Activated CD8-positive, alpha-beta T cell treated with anti-CD3 and anti-CD28 coated beads, Interleukin-2, amount 10 ng/mL, durations not matched to agents 7 days and 5 days (primary cell): ENCODE data around the gene RABGEF1. TPM values are rescaled to one million over a fixed set of nuclear protein-coding genes. Genes with fewer than 3 reads are reported as not detected.
A peak's percentile ranks its signal among the peaks of the same experiment; 100 is the strongest.
"Not testable (repeated sequence)": the region's sequence is repeated elsewhere in the genome, so short reads cannot be mapped to it uniquely, and the experiment has no call there.

Source experiments
- ATAC-seq: fragments of 150-1000 bp; cut with Tn5 transposase; one replicate; pipeline ENCODE4 v1.10.0; 2021; ENCODE audit warnings: moderate library complexity
- CTCF ChIA-PET: fragments of 350-600 bp; sonication (Branson Sonifier 250); formaldehyde crosslinking; loops from one replicate; lab custom pipeline; 2021; ENCODE audit warnings: antibody characterized with exemption; lab: Charles Lee
- POLR2A ChIA-PET: fragments of 350-600 bp; sonication (Branson Sonifier 250); formaldehyde crosslinking; loops from one replicate; lab custom pipeline; 2021; ENCODE audit warnings: antibody characterized with exemption; lab: Charles Lee
- DNase-seq: peaks from one replicate; pipeline ENCODE4 v3.0.0-alpha.2; 2020
- H3K27ac Mint-ChIP-seq: one replicate; pipeline ENCODE4 v1.8.0; 2021; ENCODE audit warnings: mild to moderate bottlenecking, mixed read lengths
- H3K27me3 Mint-ChIP-seq: one replicate; pipeline ENCODE4 v1.8.0; 2021; ENCODE audit warnings: low read depth, mixed read lengths
- H3K36me3 Mint-ChIP-seq: one replicate; pipeline ENCODE4 v1.8.0; 2021; ENCODE audit warnings: low read depth, mixed read lengths
- H3K4me1 Mint-ChIP-seq: one replicate; pipeline ENCODE4 v1.8.0; 2021; ENCODE audit warnings: low read depth, mixed read lengths
- H3K4me3 Mint-ChIP-seq: one replicate; pipeline ENCODE4 v1.8.0; 2021; ENCODE audit warnings: mild to moderate bottlenecking, mixed read lengths
- H3K9me3 Mint-ChIP-seq: one replicate; pipeline ENCODE4 v1.8.0; 2022; ENCODE audit warnings: mixed read lengths; ENCODE audit not compliant: insufficient read depth
- total RNA-seq, 2 experiments: library from RNA; stranded (reverse); gene quantifications; one replicate each; pipeline ENCODE4 v1.2.3, GENCODE V29; 2021

Gene RABGEF1
- total RNA-seq, 2 experiments from 2014 or later, result 23.2 to 23.8 TPM

GRCh38 chr7:66736892-66737291 lies 3.6 kb upstream of the RABGEF1 start:
- Mint-ChIP-seq H3K36me3 (peaks cover 28% of the 10 kb centered on the region), H3K4me1 (peaks cover 14% of the 10 kb centered on the region), H3K27ac (peak overlapping the region; percentile 20), H3K27me3 (no peaks in the 10 kb centered on the region), H3K9me3 (no peaks in the 10 kb centered on the region), H3K4me3 (no peak overlapping the region)
- ATAC-seq, result no peak
- CTCF ChIA-PET, result no interaction called here
- POLR2A ChIA-PET, result interaction anchor here (0.7 kb wide), 1 partner anchor 77 kb away, joined by 3 read pairs; no protein-coding TSS in a partner anchor
- DNase-seq, result no peak

GRCh38 chr7:66737667-66738066 lies 2.9 kb upstream of the RABGEF1 start:
- CTCF ChIA-PET, result interaction anchor here (1.7 kb wide), 1 partner anchor 32 kb away, joined by 3 read pairs; no protein-coding TSS in a partner anchor
- Mint-ChIP-seq H3K27ac (no peak overlapping the region), H3K36me3 (peaks cover 28% of the 10 kb centered on the region), H3K4me3 (no peak overlapping the region), H3K9me3 (no peaks in the 10 kb centered on the region), H3K4me1 (peaks cover 20% of the 10 kb centered on the region), H3K27me3 (no peaks in the 10 kb centered on the region)
- no peak for DNase-seq
- ATAC-seq, result no peak
- POLR2A ChIA-PET, result no interaction called here

- H3K36me3 Mint-ChIP-seq, result peaks cover 28% of the 10 kb centered on the region
- peak overlapping the region; percentile 98 for H3K4me3 Mint-ChIP-seq
- ATAC-seq (no peak), DNase-seq (no peak)
- POLR2A ChIA-PET, result interaction anchor here (0.7 to 1.4 kb wide), 6 partner anchors 16 to 150 kb away, joined by 3 to 4 read pairs (median 3); no protein-coding TSS in a partner anchor
- CTCF ChIA-PET, result interaction anchor here (1.7 kb wide), 1 partner anchor 30 kb away, joined by 3 read pairs; no protein-coding TSS in a partner anchor
- H3K27ac Mint-ChIP-seq, result peak overlapping the region; percentile 99
- H3K9me3 Mint-ChIP-seq, result no peaks in the 10 kb centered on the region
- H3K4me1 Mint-ChIP-seq, result peaks cover 21% of the 10 kb centered on the region
- no peaks in the 10 kb centered on the region for H3K27me3 Mint-ChIP-seq
Observed at GRCh38 chr7:66739477-66739876, 1.1 kb upstream of the RABGEF1 start.

GRCh38 chr7:66739953-66740301 lies 606 bp upstream of the RABGEF1 start:
- CTCF ChIA-PET, result interaction anchor here (0.7 to 0.8 kb wide), 2 partner anchors 22 to 182 kb away, joined by 3 to 4 read pairs; no protein-coding TSS in a partner anchor
- Mint-ChIP-seq H3K9me3 (no peaks in the 10 kb centered on the region), H3K27me3 (no peaks in the 10 kb centered on the region), H3K4me3 (peak overlapping the region; percentile 98), H3K27ac (peak overlapping the region; percentile 99), H3K4me1 (peaks cover 21% of the 10 kb centered on the region), H3K36me3 (peaks cover 28% of the 10 kb centered on the region)
- peak; percentile 5 for ATAC-seq
- DNase-seq, result no peak
- POLR2A ChIA-PET, result interaction anchor here (0.5 to 1.4 kb wide), 9 partner anchors 15 to 253 kb away, joined by 3 to 7 read pairs (median 3); no protein-coding TSS in a partner anchor

GRCh38 chr7:66740980-66741709 lies 612 bp downstream of the RABGEF1 start:
- Mint-ChIP-seq H3K4me3 (peak overlapping the region; percentile 98), H3K36me3 (peaks cover 18% of the 10 kb centered on the region), H3K27ac (peak overlapping the region; percentile 99), H3K4me1 (peaks cover 23% of the 10 kb centered on the region)
- CTCF ChIA-PET, H3K27me3 Mint-ChIP-seq, H3K9me3 Mint-ChIP-seq: not testable (repeated sequence)
- peak; percentile 55 for DNase-seq
- POLR2A ChIA-PET, result interaction anchor here (0.6 to 1.4 kb wide), 4 partner anchors 71 to 113 kb away, joined by 3 to 5 read pairs (median 3); no protein-coding TSS in a partner anchor
- peak; percentile 34 for ATAC-seq

GRCh38 chr7:66741710-66742049 lies 1.1 kb downstream of the RABGEF1 start:
- no peak for ATAC-seq
- no peaks in the 10 kb centered on the region for H3K9me3 Mint-ChIP-seq
- POLR2A ChIA-PET, result no interaction called here
- peak overlapping the region; percentile 98 for H3K4me3 Mint-ChIP-seq
- peaks cover 14% of the 10 kb centered on the region for H3K36me3 Mint-ChIP-seq
- CTCF ChIA-PET, result no interaction called here
- no peaks in the 10 kb centered on the region for H3K27me3 Mint-ChIP-seq
- DNase-seq, result no peak
- H3K27ac Mint-ChIP-seq, result no peak overlapping the region
- H3K4me1 Mint-ChIP-seq, result peaks cover 23% of the 10 kb centered on the region

GRCh38 chr7:66742298-66742697 lies 1.8 kb downstream of the RABGEF1 start:
- not testable (repeated sequence) for H3K27me3 Mint-ChIP-seq, H3K9me3 Mint-ChIP-seq, H3K36me3 Mint-ChIP-seq, DNase-seq, ATAC-seq
- peaks cover 23% of the 10 kb centered on the region for H3K4me1 Mint-ChIP-seq
- H3K4me3 Mint-ChIP-seq, result peak overlapping the region; percentile 32
- POLR2A ChIA-PET, result interaction anchor here (0.6 to 1.6 kb wide), 4 partner anchors 88 to 249 kb away, joined by 3 to 5 read pairs (median 3); no protein-coding TSS in a partner anchor
- CTCF ChIA-PET, result interaction anchor here (1.3 kb wide), 1 partner anchor 184 kb away, joined by 3 read pairs; no protein-coding TSS in a partner anchor
- H3K27ac Mint-ChIP-seq, result peak overlapping the region; percentile 65

GRCh38 chr7:66743920-66744319 lies 3.4 kb downstream of the RABGEF1 start:
- POLR2A ChIA-PET, result interaction anchor here (1.6 kb wide), 1 partner anchor 251 kb away, joined by 3 read pairs; no protein-coding TSS in a partner anchor
- Mint-ChIP-seq H3K4me3 (no peak overlapping the region), H3K27ac (no peak overlapping the region), H3K4me1 (peaks cover 22% of the 10 kb centered on the region), H3K27me3 (no peaks in the 10 kb centered on the region), H3K36me3 (peaks cover 9% of the 10 kb centered on the region), H3K9me3 (no peaks in the 10 kb centered on the region)
- ATAC-seq, result no peak
- CTCF ChIA-PET, result interaction anchor here (1.3 kb wide), 1 partner anchor 186 kb away, joined by 3 read pairs; no protein-coding TSS in a partner anchor
- no peak for DNase-seq

- CTCF ChIA-PET, result interaction anchor here (1.3 kb wide), 1 partner anchor 22 kb away, joined by 6 read pairs; no protein-coding TSS in a partner anchor
- Mint-ChIP-seq H3K27me3 (no peaks in the 10 kb centered on the region), H3K4me1 (peaks cover 6% of the 10 kb centered on the region), H3K36me3 (peaks cover 4% of the 10 kb centered on the region), H3K9me3 (no peaks in the 10 kb centered on the region), H3K4me3 (no peak overlapping the region), H3K27ac (no peak overlapping the region)
- DNase-seq (no peak), ATAC-seq (no peak)
- POLR2A ChIA-PET, result no interaction called here
Observed at GRCh38 chr7:66747385-66747784, 6.9 kb downstream of the RABGEF1 start.

- peaks cover 4% of the 10 kb centered on the region for H3K36me3 Mint-ChIP-seq
- POLR2A ChIA-PET, result no interaction called here
Observed at GRCh38 chr7:66747881-66748511, 7.5 kb downstream of the RABGEF1 start.

GRCh38 chr7:66748791-66749190 lies 8.3 kb downstream of the RABGEF1 start:
- H3K9me3 Mint-ChIP-seq, result no peaks in the 10 kb centered on the region
- ChIA-PET CTCF (no interaction called here), POLR2A (no interaction called here)
- DNase-seq (no peak), ATAC-seq (no peak)
- no peak overlapping the region for H3K27ac Mint-ChIP-seq
- peaks cover 2% of the 10 kb centered on the region for H3K4me1 Mint-ChIP-seq
- H3K36me3 Mint-ChIP-seq, result peaks cover 4% of the 10 kb centered on the region
- H3K4me3 Mint-ChIP-seq, result no peak overlapping the region
- no peaks in the 10 kb centered on the region for H3K27me3 Mint-ChIP-seq

More at GRCh38 chr7:66747881-66748511, 7.5 kb downstream of the RABGEF1 start:
- no peaks in the 10 kb centered on the region for H3K27me3 Mint-ChIP-seq
- no peak overlapping the region for H3K27ac Mint-ChIP-seq
- no peak overlapping the region for H3K4me3 Mint-ChIP-seq
- H3K4me1 Mint-ChIP-seq, result peaks cover 2% of the 10 kb centered on the region
- DNase-seq (no peak), ATAC-seq (no peak)
- CTCF ChIA-PET, result no interaction called here
- H3K9me3 Mint-ChIP-seq, result no peaks in the 10 kb centered on the region
